NCI-H146 treated with DMSO at 0.1 percent for 48 hours (cell line): Measurements from ENCODE around the gene MSL1.
A peak's percentile ranks its signal among the peaks of the same experiment; 100 is the strongest.

Source experiments
- DNase-seq: peaks from one replicate; lab custom pipeline; 2025; ENCODE audit not compliant: unreplicated experiment; lab: John Stamatoyannopoulos, UW

The MSL1 gene

DNA sequence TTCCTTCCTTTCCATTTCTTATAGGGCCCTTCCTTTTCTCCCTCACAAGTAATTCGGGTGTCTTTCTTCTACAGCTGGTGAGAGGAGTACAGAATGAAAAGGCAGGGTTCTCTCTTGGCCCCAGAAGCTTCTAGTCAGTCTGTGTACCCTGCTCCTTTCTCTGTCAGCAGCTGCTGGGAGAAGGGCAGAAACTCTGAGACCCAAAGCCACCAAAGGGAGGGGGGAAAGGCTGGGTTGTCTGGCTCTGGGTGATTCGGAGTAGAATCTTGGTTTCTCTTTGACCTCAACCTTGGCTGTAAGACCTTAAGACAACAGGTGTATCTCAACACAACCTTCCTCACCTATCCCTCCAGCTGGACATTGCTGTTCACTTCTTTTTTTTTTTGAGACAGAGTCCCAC is 18.1 kb upstream of the MSL1 start:
- no peak for DNase-seq

GRCh38 chr17:40104594-40105486 is 16.9 kb upstream of the MSL1 start:
- DNase-seq = no peak

GRCh38 chr17:40105861-40106759 is 15.7 kb upstream of the MSL1 start:
- no peak for DNase-seq

DNA sequence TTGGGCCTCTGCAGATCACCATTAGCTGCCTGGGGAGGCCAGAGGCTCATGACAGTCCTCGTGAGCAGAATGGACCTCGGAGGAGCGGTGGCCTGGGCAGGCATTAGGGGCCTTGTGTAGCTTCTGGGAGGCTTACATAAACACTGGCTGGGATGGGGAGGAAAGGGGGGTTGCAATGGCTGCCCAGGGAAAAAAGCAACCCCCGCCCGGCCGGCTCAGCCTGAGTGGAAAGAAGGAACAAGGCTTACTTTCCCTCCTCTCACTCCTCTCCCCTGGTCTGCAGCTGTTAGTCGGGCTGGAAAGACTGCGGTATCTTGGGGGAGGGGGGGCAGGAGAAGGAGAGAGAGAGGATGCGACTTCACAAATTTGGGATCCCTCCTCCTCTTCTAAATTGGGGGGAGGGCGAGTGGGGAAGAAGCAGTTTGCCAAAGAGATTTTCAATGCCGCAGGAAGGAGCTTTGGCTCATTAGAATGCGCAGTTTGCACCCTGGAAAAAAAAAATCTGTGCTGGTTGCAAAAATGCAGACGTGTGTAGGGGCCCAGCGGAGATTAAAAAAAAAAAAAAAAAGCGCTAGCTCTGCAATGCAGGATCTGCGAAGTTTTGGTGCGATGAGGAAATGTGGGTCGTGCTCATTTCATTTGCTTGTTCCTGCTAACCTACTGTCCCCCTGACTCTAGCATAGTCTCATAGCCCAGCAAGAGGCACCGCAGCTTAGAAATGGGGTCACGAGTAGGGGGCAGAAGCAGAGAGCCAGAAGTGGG is 14.8 kb upstream of the MSL1 start:
- DNase-seq = no peak

DNA sequence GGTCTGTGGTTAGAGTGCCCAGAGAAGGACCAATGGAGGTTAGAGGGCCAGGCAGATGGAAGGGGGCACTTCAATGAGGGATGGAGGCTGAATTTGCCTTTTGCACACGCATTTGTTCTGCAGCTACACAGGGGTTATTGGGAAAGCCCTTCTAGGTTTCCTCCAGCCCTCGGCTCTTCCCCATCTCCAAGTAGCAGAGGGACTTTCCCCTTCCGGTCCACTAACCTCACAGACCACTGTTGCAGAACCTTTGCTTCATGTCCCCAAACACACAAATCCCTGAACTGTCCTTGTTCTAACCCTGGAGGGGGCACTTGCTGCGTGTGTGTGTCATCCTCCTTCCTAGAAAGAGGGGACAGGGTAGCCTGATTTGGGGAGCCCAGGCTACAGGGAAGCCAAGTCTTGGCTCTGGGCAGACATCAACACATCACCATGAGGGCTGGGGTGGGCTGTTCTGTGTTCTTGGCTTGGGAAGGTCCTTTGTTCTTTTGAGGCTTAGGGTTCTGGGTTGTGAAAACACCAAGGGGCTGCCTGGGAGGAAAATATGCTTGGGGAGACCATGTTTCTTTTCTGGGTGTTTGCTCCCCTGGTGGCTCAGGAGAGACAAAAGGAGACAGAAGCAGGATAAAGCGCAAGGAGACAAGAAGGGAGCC is 14.1 kb upstream of the MSL1 start:
- DNase-seq = no peak

GRCh38 chr17:40108970-40109824 is 12.6 kb upstream of the MSL1 start:
- DNase-seq = no peak

DNA sequence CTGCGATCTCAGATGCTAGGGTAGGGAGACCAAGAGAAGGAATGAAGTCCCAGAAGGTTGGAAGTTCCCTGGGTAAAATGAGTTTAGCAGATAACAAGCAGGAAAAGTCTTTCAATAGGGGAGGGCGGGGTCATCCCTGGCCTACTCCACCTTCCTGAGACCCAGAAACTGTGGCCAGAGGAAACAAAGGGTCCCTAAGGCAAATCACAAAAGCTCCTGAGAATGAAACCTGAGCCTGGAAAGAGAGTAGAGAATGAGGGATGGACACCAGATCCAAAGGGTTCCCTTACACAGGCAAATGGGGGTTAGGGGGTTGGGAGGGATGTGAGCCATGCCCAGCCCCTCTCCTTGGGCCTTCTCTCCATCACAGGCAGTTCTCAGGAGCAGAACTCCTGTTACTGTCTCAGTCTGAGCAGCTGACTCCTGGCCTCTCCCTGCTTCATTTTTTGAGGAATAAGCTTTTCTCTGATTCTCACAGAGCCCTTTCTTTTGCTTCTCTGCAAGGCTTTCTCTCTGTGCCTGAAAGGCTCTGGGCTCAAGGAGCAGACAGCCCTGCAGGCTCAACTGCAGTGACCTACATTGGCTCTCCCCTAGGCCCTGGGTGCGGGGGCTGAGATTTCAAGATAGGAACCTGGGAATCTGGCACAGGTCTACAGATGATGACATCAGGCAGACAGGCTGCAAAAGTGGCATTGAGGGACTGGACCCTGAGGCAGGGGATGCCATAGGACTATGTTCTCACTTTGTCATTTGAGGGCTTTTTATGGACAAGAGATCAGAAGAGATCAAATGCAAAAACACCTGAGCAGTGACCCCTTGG is 11.5 kb upstream of the MSL1 start:
- DNase-seq = no peak

GRCh38 chr17:40111221-40112128 is 10.3 kb upstream of the MSL1 start:
- peak; percentile 83 for DNase-seq

DNA sequence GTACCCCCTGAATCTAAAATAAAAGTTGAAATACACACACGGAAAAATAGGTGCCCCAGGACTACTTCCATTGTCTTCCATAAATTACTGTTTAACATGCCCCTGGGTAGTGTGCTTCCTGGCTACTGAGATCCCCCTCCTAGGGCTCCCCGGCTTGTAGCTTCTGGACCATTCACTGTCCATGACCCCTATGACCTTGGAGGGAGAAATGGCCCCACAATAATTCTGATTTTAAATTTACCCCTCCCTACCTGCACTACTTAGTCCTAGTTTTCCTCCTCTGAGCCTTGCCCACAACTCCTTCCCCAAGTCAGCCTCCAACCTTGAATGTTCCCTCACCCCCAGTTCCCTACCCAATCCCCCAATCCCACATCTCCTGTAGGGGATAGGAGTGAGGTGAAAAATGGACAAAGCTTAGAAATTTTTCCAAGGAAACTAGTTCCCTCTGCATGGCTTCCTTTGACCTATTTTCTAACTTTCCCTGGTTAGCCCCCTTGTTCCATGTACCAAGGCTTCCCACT is 9.5 kb upstream of the MSL1 start:
- no peak for DNase-seq

GRCh38 chr17:40112718-40113109 is 9.1 kb upstream of the MSL1 start:
- no peak for DNase-seq

DNA sequence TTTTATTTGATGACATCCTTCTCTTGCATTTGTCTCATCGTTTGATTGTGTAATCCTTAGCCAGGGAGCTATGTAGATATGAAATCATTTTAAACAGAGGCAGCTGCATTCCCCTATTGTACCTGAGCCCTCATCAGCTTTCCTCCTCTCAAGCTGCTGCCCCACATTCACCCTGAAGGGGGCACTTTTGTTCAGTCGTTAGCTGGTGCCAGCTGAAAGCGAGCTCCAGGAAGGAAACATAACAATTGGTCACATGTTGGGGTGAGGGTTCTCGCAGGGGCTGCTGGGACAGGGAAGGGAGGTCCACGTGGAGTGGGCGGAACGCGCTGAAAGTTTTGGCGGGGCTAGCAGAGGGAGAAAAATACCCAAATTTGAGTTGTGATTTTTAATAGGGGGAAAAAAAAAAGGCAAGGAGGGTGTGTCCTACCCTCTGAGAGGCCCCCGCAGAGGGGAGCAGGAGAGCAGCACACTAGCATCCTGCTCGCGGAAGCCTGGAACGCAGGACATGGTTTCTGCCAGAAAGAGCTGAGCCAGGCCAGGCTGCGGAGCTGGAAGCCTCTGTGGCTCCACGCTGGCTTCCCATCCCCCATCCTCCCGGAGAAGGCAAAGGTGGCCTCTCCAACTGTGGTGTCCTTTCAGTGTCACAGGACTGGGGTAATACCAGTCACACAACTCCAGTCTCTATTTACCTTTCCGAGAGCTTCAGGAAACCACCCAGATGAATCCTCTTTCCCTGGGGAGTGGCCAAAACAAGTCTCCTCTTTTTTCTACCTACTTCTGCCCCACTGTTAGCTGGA is 8.5 kb upstream of the MSL1 start:
- DNase-seq = peak; percentile 87

- no peak for DNase-seq
Observed at GRCh38 chr17:40113907-40114245, 7.9 kb upstream of the MSL1 start.

DNA sequence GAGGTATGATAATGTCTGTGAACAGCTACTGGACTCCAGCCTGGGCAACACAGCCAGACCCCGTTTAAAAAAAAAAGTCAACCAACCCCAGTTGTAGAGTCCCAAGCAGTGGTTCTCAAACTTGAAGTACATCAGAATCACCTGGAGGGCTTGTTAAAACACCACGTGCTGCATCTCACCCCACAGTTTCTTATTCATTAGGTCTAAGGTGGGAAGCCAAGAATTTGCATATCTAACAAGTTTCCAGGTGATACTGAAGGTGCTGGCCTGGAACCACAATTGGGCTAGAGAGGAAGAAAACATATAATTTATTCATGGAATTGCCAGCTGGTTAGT is 6.7 kb upstream of the MSL1 start:
- DNase-seq = no peak

DNA sequence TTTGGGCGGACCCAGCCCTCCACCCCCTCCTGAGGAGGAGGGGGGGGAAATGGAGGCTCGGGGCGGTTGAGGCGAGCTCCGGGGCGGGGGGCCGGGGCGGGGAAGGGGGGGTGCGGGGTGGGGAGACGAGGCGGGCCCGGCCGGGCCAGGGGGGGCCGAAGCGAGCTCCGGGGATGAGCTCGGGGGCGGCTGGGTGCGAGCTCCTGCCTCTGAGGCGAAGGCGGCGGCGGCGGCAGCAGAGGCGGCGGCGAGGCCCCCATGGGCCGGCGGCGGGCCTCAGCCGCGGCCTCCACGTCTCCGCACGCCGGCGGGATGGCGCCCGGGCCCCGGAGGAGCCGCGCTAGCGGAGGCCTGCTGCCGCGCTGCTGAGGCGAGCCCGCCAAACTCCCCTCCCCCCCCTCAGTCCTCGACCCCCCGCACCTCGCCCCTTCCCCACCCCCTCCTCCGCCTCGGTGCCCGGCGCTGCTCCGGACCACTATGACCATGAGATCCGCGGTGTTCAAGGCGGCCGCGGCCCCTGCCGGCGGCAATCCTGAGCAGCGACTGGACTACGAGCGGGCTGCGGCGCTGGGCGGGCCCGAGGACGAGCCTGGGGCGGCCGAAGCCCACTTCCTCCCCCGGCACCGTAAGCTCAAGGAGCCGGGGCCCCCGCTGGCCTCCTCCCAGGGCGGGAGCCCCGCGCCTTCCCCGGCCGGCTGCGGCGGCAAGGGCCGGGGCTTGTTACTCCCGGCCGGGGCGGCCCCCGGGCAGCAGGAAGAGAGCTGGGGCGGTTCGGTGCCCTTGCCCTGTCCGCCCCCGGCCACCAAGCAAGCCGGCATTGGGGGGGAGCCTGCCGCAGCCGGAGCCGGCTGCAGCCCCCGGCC is 596 bp downstream of the MSL1 start:
- DNase-seq = no peak

DNA sequence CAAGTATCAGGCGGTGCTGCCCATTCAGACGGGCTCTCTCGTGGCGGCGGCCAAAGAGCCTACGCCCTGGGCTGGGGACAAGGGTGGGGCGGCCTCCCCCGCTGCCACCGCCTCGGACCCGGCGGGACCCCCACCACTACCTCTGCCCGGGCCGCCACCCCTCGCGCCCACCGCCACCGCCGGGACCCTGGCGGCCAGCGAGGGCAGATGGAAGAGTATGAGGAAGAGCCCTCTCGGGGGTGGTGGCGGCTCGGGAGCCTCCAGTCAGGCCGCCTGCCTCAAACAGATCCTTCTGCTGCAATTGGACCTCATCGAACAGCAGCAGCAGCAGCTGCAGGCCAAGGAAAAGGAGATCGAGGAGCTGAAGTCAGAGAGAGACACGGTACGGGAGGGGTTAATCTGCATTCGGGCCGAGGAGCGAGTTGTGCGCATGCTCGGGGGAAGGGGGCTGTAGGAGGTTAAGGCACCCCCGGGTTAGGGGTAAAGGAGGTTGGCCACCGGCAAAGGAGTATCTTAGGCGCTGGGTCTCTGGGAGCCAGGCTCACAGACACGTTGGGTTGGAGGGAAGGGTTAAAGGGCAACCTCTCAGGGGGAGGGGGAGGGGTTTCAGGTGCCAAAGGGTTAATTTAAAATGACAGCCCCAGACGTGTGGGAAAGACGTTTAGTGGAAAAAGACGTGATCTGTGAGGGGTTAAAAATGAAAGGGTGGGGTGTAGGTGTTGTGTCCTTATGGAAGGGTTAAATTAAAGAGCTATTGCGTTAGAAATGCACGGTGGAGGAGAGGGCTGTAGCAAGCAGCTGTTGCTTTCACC is 1.4 kb downstream of the MSL1 start:
- peak; percentile 36 for DNase-seq

DNA sequence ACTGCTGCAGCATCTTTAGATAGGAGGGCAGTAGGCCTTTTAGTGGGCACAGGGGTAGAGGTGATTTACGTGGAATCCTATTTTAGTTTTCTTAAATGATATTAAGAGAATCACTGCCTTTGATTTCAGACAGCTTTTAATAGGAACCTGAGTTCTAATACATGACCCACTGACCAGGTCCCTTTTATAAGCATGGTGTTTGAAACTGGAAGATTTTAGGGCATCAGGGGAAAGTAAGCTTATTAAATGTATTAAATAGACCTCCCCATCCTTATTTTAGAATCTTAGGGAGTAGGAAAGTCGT is 2.0 kb downstream of the MSL1 start:
- no peak for DNase-seq
